HCEC 1CT (cell line): ENCODE measurements around the gene CSRP3.
"Not testable (repeated sequence)": the region's sequence is repeated elsewhere in the genome, so short reads cannot be mapped to it uniquely, and the experiment has no call there.

Source experiments
- DNase-seq: peaks from one replicate; pipeline ENCODE4 v3.0.0-alpha.2; 2017

The CSRP3 gene

DNA sequence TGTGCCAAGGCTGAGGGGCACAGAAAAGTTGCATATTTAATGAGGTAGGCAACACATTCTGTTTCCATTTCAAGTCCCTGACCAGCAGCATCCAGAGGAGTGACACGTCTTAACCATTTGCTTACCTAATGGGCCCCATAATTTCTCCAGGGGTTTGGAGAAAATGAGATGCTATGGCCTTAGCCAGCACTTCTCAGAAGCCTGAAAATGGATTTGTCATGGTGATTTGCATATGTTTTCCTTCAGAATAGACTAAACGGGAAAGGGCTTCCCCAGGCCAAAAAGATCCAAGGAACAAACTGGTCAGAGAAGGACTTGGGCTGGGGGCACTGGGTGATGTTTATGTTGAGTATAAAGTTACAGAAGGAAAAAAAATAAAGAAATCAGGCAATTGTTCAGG, 16.7 kb downstream of the CSRP3 start:
- DNase-seq = no peak

DNA sequence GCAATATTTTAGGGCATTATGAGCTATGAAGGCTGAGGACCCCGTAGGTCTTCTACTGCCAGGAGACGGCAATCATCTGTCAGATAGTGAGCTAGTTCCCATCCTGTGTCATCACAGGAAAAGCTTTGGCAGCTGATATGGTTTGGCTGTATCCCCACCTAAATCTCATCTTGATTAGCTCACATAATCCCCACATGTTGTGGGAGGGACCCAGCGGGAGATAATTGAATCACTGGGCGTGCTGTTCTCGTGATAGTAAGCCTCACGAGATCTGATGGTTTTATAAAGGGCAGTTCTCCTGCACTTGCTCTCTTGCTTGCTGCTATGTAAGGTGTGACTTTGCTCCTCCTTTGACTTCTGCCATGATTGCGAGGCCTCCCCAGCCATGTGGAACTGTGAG, 18.1 kb downstream of the CSRP3 start:
- no peak for DNase-seq

DNA sequence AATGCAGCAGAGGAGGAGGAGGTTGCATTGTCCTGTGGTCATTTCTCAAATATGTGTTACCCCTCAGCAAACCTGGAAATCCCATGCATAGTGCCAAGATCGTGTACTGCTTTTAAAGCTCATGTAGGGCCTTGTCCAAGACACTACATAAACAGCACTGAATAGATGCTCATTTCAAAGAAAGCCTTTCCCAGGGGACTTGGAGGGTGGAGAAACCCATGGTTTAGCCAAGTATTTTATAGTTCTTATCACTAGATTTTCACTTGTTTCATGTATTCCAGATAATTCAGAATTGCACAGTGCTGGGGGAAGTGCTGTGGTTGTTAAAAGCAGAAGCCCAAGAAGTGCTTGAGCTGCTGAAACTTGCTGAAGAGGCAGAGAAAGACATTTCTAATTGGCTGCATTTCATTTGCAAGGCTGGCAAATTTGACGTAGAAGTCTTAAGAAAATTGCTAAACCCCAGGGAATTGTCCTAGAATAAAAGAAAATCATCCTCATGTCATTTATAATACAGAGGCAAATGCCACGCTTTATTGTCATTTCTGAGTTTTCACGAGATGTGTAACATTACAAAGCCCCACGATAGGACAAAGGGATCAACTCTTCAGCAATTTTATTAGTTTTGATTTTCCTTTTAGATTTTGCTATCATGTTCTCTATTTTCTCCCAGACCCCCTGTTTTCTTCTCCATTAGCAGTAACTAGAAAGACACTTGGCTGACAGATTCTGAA, 20.1 kb downstream of the CSRP3 start:
- no peak for DNase-seq

DNA sequence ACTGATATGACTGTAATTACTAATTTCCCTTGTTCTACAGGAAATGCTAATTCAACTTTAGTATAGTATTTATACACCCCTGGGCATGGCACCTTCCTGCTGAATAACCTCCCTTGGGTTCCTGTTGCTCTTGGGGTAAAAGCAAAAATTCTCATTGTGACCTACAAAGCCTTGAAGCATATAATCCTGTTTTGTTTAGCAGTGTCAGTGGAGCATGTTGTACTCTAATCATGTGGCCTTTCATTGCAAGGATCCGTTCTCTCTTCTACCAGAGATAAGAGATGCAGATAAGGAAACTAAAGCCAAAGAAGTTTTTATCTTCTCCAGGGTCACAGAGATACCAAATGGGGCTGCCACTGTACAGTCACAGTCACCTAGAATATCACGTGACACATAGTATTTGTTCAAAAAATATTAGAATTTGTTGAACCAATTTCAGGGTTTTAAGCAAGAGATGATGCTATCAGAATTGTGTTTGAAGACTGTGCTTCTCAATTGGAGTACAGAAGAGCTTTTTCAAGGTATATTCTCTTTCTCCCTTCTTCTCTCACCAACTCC, 25.1 kb downstream of the CSRP3 start:
- DNase-seq = no peak

DNA sequence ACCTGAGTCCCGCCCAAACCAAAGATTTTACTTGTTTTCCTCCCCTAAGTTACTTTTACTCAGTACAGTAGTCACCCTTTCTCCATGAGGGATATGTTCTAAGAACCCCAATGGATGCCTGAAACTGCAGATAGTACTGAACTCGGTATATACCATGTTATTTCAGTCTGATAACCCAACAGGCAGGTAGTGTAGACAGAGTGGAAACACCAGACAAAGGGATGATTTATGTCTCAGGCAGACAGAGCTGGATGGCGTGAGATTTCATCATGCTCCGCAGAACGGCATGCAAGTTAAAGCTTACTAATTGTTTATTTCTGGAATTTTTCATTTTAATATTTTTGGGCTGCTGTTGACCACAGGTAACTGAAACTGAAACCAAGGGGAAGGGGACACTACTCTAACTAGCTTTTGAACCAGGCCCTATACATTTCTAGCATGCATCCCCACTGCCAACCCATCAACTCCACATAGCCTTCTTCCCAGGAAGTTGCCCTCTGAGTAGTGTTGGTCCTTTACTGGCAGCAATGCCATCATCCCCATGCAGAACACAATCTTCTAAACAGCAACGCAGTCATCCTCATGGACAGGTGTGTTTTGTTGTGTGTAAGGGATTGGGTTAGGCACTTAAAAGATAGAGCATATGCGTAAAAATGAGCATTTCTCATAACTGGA, 27.7 kb downstream of the CSRP3 start:
- no peak for DNase-seq

DNA sequence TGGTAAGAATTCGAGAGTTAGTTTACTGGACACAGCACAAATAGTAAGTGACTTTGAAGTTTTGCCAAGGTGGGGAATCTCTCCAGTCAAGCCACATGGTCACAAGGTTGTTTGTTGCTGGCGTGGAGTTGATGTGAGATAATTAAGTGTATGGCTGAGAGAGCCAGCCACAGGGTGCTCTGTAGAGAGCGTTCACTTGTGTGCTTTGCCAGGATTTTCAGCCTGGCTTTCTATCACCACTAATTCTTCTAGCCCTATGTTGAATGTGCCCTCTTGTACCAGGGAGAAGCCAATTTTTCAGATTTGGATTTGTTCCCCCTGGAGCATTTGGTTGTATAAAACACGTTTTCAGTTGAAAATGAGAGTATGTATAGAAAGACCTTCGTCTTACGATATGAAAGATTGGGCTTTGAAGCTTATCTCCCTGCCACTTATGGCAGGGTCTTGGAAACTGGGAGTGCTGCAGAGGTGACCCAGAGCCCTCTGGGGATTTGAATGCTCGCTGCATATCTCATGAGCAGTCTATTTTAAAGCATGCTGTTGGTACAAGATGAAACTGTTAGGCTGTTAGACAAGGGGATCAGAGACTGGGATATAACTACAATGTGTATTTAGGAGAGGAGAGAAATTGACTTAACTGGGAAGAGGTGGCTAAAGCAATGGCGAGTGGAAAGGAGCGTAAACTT, 28.6 kb downstream of the CSRP3 start:
- DNase-seq = no peak

DNA sequence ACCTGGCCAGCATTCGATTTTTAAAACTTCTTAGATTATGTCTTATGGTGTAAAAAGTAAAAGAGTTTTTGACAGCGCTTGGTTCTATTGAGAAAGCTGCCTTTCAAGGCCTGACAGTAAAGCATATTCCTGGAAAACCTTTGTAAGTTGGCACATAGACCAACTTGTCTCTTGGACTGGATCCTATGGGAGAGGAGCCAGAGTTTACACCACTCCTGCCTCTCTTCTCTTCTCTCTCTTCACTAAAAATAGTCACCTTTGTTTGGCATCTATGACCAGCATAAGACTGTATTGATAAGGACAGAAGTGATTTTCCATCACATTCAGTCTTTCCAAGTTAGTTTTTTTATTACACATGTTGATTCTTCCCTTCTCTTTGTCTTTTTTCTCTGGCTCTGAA, 33.7 kb downstream of the CSRP3 start:
- no peak for DNase-seq

DNA sequence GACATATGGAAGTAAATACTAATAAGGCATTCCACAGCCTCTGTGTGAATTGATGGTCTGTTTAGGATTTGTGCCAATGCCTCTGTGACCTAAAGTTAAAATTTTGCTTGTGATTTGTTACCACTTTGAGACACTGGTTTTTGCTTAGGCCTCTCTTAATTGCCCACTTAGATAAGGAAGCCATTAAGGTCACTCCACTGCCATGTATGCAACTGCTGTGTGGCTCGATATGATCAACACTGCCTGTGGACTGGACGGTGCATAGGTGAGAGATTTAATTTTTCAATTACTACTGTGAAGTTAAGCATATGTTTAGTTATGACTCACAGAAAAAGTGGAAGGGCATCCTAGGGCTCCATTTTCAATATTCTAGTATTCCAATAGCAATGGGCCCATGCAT, 36.9 kb downstream of the CSRP3 start:
- no peak for DNase-seq

DNA sequence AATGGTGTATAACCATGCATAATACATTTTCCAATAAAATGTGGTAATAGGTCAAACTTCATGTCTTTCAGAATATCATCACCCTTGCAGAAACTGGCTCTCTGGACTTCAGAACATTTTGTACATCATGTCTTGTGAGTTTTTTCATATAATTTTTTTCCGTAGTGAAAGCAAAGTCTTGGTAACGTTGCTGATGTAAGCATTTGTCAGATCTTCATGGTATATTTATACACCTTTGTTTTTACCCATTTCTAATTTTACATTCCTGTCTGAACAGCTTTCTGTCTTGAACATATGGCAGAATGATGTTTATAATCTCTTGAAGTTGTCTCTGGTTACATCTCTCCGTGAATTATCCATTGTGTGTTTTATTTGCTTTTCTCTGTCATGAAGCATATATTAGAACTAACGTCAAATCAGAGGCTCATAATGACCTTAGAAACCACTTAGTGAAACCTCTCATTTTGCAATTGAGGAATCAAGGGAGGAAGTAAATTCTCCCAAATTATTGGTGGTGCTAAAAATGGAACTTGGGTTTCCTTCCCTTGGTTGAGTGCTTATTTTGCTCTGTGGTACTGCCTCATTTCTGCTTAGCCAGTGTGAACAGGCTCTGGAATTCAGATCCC, 37.4 kb downstream of the CSRP3 start:
- no peak for DNase-seq

DNA sequence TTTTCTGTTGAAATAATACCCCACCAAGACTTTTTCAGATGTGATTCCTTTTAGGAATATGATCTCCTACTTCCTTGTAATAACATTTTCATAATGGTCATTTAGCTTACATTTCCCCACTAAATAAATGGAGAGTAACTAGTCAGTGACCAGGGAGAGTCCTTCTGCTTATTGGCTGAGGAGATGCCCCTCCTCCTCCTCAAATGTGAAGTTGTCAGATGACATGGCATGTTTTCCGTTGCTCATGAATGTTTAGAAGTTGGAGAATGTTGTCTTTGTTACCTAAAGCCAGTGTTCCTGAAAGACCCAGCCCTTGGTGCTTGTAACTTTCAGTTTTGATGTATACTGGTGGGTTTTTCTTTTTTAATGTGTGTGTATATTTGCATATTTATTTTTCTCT, 38.2 kb downstream of the CSRP3 start:
- no peak for DNase-seq

DNA sequence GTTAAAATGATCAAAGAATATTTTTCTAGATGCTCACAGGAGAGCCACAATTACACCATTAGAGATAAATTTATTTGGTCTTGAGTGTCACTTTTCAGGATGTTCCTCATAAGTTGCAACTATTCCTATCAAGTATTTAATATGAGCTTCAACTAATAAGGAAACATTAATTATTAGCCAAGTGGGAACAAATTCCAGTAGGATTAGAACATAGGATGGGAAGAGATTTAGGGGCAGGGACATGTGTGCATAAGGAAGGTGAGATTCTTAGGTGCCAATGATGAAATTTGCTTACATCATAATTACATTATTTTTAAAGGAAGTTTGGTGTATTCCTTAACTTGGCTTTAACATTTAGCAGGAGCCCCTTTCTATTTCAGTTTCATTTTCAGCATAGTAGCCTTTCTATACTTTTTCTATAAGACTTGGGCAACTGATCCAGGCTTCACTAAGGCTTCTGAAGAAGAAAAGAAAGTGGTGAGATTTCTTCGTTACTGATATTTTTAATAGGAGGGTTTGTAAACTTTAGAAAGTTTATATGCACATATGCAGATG, 38.8 kb downstream of the CSRP3 start:
- no peak for DNase-seq

DNA sequence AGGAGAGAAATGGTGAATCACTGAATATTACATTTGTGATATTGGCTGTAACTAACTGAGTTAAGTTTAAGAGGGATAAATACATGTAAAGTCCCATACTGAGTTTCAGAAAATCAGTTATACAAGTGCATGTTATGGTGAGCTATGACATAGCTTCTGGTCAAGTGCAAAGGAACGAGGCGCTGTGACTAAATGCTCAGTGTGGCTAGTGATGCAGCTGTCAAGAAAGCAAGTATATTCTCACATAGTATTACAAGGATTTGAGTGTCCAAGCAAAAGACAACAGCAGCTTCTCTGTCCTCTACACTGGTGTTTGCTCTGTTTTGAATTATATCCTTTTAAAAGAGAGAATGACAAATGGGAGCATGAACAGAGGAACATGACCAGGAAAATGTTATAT, 40.1 kb downstream of the CSRP3 start:
- DNase-seq = no peak

DNA sequence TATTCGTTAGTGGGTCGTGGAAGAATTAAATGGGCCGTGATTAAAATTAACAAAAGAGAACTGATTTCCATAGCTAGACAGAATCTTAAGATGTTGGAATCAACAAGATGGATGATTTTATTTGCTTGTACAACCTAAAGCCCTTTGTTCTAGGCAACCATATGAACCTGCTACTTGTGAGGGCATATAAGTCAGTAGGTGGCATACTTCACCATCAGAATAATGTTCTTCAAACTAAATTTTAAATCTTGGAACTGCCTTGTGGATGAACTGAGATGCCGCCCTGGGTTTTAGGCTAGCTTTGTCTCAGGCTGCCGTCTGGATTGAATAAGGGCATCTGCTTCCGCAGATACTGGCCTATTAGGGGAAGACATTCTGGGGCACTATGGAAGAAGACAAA, 40.9 kb downstream of the CSRP3 start:
- DNase-seq = peak; percentile 24

DNA sequence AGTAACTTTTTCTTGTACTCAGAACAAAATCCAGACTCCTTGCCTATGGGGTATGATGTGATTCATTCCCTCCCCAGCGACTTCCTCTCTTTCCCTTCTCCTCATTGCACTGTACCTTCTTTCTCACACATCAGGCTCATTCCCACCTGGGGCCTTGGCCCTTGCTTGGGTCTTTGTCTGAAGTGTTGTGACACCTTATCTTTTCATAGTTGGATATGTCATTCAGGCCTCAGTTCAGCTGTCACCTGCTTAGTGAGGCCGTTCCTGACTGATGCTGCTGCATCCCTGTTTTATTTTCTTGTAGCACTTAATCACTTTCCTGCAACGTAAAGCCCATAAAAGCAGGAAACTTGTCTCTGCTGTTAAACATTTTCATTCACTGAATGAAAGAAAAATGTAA, 44.9 kb downstream of the CSRP3 start:
- no peak for DNase-seq

DNA sequence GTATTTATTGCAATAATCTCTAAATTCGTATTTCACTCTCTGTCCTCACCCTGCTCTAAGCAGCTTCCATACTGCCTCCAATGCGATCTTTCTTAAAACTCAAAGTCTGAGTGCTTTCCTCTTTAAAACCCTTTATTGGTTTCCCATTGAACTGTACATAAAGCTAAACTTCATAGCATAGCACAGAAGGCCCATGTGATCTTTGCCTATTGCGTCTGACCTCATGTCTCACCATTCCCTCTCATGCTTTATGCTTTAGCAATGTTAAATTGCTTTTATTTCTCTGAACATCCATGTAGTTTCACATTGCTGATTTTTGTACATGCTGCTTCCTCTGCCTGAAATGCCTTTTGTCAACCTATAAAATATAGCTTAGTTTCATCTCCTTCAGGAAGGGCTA, 56.5 kb downstream of the CSRP3 start:
- DNase-seq = no peak

DNA sequence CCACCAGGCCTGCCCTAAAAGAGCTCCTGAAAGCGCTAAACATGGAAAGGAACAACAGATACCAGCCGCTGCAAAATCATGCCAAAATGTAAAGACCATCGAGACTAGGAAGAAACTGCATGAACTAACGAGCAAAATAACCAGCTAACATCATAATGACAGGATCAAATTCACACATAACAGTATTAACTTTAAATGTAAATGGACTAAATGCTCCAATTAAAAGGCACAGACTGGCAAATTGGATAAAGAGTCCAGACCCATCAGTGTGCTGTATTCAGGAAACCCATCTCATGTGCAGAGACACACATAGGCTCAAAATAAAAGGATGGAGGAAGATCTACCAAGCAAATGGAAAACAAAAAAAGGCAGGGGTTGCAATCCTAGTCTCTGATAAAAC, 64.9 kb downstream of the CSRP3 start:
- not testable (repeated sequence) for DNase-seq

DNA sequence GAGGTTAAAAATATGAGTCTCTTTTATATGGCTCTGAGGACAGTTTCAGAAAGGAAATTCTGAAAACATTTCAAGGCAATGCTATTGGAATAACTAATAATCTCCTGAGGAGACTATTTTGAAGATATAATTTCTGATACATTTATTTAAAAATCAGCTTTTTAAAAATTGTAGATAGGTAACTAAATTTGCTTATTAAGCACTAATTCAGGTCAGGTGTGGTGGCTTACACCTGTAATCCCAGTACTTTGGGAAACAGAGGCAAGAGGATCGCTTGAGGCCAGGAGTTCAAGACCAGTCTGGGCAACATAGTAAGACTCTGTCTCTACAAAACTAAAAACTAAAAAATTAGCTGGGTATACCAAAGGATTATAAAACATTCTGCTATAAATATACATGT, 67.8 kb downstream of the CSRP3 start:
- no peak for DNase-seq
